HG03457 (cell line): ENCODE data around the gene TBCD.

Source experiments
- ATAC-seq: cut with Tn5 transposase; IDR thresholded peaks from one replicate; pipeline ENCODE4 v1.9.1; 2021; ENCODE audit warnings: moderate number of reproducible peaks; ENCODE audit not compliant: unreplicated experiment

The TBCD gene

DNA sequence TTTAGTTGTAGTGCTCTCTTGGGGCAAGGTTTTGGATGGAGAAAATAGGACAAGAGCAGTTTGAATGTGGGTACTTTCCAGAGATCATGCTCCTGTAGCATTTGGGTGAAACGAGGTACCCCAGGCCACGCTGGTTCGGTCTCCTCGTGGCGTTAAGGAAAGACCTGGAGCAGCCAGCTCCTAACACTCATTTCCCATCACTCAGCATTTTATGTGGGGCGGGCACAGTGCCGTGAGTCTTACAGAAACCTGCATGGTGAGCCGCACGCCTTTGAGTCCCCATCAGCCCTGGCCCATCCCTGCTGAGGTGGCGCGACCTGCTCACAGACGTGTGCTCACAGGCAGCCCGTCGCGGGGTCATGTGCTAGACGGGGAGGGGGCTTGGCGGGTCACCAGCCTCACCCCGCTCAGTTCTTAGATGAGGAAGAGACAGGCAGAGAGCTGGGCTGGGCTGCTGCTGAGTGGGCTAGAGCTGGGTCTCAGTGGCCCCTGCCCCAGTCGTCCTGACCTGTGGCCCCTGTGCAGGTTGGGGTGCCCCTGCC, 37.3 kb downstream of the TBCD start:
- no peak for ATAC-seq

DNA sequence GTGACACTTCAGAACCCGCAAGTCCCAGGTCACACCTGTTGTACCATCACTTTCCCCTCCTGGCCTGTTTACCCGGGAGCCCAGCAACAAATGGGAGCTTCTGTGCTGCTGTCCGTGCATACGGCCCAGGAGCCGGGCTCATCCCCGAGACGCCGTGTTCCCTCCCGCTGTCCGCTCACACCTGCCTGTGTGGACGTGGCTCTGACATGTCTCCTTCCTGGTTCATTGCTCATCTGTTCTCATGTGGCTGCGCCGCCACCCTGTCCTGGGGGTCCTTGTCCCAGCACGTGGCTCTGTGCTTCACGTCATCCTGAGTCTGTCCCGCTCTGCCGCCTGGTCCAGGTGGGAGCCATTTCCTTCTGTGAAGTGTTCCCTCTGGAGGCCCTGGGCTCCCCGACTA, 37.9 kb downstream of the TBCD start:
- no peak for ATAC-seq

DNA sequence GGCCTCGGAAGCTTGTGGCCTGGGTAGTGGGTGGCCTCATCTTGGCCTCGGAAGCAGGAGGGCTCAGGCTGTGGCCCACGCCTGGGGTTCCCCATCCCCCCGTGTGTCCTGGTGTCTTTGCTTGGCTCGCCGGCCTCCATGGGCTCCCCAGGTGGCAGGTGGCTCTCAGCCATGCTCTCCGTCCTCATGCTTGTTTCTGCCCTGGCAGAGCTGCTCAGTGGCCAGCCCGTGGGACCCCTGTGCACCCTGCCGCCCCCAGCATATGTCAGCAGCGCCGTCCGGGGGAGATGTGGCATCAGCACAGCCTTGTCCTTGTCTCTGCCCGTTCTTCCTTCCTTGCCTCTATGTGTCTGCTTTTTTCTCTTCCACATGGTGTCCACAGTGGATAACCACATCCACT, 38.5 kb downstream of the TBCD start:
- ATAC-seq = no peak

DNA sequence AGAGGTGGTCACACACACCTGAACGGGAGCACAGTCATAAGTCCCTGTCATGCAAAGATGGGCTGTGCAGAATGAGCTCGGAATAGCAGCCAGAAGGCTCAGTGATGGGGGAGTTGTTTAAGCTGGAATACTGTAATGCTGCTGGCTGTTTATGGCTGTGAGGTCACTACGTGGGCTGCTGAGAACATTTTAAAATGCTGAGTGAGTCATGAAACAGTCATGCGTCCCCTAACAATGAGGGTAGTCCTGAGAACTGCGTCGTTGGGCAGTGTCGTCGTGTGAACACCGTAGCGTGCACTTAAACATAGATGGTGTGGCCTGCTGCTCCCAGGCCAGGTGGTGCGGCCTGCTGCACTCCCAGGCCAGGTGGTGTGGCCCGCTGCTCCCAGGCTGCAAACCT, 39.7 kb downstream of the TBCD start:
- ATAC-seq = no peak

DNA sequence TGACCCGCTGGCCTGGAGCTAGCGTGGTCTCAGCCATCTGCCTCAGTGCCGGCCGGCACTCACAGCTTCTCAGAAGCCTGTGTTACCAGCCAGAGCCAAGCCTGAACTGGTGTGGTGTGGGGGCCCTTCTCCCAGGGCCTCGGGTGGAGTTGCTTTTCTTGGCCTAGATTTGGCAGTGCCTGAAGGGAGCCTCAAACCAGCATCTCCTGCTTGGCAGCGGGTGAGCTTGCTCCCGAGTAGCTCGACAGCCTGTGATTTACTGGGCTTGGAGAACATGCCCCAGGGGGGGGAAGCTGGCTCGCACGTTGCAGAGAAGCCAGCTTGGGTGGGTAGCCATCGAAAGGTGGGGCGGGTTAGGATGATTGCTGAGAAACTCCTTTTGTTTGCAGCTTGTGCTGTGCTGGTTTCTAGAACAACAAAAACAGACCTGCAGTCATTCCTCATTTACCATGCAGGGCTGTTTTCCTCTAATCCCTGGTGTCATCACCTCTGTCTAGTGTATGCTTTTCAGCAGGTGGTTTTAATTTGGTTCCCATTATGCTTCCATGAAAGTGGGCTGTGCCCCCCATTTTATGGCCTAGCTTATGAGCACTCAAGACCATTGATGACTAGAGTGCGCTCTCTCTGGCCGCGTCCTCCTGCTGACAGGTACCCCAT, 42.2 kb downstream of the TBCD start:
- ATAC-seq = no peak

DNA sequence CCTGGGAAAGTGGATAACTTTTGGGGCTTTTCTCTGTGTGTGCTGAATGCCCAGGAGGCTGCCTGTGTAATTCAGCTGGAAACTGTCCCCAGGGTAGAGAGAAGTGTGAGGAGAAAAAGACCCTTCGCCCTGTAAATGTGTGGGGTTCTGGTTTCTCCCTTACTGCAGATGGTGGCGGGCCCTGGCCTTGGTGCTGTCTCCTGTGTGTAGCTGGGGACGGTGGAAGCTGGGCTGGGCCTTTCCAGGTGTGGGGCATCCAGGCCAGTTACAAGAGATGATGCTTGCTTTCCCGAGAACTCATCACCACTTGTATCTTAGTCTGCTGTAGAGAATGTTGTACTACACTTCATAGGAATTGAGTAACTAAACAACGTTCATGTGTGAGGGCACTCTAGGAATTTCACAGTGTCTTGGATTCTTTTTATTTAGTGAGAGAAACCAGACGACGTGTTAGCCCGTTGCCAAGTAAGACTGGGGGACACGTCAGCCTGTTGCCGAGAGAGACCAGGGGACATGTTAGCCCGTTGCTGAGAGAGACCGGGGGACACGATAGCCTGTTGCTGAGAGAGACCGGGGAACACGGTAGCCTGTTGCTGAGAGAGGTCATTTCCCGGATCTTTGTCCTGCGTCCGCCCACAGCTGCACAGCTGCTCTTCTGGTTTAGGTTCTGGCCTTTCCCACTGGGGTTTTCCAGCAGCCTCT, 43.1 kb downstream of the TBCD start:
- ATAC-seq = no peak

DNA sequence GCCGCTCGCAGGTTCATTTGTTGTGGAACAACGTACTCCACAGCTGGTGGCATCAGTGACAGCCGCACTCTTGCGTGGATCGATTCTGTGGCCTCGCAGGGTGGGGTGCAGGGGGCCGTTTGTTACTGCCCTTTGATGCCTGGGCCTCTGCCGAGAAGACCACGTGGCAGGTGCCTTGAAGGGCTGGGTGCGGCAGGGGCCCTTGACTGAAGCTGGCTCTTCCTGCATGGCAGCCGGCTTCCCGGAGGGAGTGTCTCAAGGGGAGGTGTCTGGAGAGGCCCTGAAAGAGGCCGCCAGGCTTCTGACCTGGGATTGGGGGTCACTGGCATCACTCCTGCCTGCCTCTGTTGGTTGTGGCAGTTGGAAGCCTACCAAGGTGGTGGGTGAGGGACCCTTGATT, 43.8 kb downstream of the TBCD start:
- no peak for ATAC-seq

DNA sequence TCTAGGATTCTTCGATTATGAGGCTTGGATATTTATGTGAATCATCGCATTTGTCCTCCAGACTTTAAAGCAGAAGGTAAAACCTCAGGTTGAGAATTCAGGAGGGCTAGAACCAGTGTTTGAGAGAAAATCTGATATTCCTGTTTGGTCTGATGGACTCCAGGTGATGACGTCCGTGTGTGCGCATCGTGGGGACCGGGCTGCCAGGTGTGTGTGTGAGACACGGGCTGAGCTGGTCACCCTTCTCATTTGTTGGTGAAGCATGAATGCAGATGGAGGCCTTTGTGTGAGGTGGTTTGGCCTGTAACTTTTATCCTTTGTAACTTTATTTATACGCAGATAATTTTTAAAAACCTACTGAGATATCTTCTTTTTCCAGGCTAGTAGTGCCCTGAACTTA, 45.2 kb downstream of the TBCD start:
- no peak for ATAC-seq

DNA sequence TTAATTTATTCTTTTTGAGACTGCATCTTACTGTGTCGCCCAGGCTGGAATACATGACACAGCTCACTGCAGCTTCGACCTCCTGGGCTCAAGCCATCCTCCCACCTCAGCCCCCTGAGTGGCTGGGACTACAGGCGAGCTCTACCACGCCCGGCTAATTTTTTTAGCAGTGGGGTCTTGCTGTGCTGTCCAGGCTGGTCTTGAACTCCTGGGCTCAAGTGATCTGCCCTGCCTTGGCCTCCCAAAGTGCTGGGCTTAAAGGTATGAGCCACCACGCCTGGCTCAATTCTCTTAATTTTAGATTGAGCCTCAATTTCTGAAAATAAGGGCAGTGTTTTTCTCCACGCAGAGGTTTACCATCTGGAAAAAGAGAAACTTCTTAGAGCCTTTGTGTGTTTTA, 46.9 kb downstream of the TBCD start:
- ATAC-seq = no peak

DNA sequence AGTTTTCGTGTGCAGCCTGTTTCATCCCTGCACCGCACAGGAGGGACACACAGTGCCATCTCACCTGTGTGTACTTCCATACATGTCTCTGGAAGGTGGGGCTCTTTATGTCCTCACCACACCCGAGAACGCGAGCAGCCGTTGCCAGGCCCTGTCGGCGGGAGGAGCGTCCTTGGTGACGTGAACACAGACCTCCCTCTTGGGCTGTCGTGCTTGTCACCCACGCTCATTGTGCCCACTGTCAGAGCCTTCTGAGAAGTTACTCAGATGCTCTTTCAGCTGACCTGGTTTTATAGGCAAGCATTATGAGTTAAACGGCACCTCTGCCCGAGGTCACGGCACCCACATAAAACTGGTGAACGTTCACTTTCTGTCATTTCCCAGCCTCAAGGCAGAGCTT, 47.7 kb downstream of the TBCD start:
- ATAC-seq = no peak

DNA sequence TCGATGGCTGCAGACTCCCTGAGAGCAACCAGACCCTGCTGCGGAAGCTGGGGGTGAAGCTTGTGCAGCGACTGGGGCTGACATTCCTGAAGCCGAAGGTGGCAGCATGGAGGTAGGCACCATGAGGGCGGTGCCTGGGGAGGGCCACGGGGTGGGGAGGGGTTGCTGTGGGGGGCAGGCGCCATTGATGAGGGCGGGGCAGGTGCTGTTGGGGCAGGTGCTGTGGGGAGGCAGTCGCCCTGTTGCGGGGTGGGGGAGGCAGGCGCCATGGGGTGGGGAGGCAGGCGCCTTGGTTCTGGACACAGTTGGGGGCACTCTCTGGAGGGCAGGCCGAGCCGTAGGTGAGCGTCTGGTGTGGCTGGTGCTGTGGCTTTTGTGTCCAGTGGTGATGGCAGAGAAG, 49.0 kb downstream of the TBCD start:
- ATAC-seq = no peak

DNA sequence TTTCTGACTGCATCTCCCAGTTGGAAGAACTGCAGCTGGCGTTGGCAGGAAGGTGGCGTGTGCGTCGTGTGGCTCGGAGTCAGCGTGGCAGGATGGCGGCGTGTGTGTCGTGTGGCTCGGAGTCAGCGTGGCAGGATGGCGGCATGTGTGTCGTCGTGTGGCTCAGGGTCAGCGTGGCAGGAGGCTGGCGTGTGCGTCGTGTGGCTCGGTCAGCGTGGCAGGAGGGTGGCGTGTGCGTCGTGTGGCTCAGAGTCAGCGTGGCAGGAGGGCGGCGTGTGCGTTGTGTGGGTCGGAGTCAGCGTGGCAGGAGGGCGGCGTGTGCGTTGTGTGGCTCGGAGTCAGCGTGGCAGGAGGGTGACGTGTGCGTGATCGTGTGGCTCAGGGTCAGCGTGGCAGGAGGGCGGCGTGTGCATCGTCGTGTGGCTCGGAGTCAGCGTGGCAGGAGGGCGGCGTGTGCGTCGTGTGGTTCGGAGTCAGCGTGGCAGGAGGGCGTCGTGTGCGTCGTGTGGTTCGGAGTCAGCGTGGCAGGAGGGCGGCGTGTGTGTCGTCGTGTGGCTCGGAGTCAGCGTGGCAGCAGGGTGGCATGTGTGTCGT, 49.6 kb downstream of the TBCD start:
- no peak for ATAC-seq

DNA sequence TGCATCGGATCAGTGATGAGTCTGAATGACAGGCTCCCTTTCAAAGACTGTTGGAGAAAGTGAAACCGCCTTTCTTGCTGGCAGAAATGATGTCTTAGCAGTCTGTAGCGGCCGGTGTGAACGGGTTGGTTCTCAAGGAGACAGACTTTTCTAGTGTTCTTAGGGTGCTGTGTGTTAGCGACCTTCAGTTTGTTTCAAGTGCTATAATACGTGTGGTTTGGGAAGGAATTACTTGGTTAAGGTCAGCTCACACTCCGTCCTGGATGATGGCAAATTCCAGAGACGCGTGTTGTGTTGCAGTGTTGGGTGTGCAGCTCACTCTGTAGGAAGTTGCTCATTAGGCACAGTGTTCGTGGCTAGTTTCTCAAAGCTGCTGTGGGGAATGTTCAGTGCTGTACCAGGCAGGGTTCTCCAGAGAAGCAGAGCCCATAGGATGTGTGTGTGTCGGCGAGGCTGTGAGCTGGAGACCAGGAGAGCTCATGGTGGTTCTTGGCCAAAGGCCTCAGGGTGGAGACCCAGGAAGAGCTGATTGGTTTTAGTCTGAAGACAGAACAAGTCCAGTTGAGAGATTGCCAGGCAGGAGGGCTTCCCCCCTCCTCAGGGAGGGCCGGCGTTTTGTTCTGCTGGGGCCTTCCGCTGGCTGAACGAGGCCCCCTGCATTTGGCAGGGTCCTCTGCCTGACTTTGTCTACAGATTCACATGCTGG, 50.4 kb downstream of the TBCD start:
- no peak for ATAC-seq

DNA sequence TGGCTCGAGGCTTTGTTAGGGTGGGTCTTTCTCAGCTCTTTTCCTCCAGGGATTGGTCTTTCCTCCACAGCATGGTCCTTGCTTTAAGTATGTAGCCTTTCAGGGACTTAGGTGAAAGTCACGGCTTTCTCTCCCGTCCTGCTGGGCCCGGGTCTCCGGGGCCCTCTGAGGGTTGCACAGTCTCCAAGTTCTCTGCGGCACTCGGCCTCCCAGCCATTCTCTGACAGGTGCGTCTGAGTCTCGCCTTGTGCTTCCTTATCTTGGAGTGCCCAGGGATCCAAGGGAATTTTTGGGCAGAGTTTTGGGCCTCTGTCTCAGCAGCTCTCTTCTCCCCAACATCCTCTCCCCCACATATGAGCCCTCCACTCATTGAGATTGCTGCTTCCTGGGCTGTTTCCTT, 51.3 kb downstream of the TBCD start:
- ATAC-seq = no peak

DNA sequence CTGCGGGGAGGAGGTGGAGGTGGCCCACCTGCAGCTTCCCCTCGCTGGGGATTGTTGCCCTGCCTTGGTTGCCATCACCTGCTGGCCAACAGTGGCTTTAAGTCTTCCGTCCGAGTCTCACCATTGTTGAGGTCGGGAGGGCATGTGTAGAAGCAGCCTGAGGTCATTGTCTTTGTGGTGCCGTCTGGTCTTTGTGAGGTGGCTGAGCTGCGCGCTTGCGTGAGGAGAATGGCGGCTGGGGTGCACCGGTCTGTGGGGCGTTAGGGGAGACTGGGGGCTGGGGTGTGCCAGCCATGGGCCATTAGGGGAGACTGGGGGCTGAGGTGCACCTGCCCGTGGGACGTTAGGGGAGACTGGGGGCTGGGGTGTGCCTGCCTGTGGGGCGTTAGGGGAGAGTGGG, 51.7 kb downstream of the TBCD start:
- ATAC-seq = no peak

DNA sequence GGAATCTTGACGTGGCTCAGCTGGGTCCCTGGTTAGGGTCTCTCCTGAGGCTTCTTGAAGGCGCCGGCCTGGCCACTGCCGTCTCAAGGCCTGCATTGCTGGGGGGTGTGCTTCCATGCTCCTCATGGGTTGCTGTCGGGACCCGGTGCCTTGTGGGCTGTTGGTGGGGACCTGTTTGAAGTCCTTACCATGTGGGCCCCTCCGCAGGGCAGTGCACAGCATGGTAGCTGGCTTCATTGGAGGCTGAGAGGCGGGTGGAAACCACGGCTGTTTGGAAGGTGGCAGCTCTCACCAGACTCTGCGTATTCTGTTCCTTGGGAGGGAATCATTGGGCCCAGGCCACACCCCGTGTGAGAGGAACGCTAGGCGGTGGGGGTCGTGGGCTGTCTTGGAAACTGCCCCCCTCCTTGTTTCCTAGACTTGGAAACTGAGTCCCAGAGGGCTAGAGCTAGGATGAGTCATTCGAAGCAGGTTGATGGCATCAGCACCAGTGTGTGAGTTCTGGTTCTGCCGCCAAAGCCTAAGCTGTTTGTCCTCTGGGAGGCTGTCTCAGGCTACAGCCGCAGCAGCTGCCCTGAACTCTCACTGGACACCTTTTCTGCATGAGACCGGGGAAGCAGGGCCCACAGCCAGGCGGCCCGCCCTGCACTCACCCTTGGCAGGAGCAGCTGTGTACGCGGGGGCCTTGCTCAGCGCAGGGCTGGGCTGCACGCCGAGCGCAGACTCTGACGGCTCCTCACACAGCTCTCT, 52.8 kb downstream of the TBCD start:
- no peak for ATAC-seq

DNA sequence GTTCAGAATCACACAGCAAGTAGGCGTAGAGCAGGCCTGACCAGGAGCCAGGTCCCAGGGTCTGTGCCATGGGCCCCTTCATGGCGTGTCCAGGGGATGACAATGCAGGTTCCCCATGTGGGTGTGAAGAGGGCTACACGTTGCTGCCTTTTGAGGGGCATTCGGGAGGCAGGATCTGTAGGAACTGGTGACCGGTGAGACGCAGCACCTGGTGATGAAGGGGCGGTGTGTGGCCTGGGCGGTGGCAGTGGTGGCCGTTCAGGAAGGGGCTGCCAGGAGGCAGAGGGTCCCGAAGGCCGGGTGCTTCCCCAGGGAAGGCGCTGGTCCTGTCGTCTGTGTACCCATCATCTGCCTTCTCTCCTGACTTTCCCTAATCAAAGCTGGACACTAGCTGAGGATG, 53.4 kb downstream of the TBCD start:
- ATAC-seq = no peak

DNA sequence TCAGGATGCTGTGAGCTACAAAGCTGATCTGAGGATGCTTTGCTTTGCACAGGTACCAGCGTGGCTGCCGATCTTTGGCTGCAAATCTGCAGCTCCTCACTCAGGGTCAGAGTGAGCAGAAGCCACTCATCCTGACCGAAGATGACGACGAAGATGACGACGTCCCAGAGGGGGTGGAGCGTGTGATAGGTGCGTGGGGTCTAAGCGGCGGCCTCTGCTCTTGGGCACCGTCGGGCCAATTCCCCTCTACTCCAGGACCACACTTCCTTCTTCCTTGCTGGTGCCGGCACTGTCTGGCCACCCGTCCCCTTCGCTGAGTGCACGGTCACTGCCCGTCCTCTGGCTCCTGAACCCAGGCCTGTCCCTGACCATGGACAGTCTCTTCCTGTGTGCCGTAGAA, 54.0 kb downstream of the TBCD start:
- ATAC-seq = no peak

DNA sequence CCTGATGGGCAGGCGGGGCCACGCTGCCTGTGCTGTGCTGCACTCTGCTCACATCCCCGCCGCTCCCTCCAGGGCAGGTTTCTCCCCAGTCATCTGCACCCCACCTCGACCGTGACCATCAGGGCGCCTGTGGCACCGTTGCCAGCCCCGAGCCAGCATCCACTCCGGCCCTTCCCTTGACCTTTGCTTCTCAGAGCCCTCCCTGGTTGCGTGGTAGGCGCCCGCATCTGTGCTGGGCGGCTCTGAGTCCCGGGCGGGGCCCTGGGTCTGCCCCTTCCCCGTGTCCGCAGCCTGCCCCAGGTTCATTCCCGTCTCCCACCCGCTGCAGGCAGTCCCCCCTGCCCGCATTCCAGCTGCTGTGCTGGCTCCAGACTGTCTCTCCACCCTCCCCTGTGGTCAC, 54.8 kb downstream of the TBCD start:
- ATAC-seq = no peak

DNA sequence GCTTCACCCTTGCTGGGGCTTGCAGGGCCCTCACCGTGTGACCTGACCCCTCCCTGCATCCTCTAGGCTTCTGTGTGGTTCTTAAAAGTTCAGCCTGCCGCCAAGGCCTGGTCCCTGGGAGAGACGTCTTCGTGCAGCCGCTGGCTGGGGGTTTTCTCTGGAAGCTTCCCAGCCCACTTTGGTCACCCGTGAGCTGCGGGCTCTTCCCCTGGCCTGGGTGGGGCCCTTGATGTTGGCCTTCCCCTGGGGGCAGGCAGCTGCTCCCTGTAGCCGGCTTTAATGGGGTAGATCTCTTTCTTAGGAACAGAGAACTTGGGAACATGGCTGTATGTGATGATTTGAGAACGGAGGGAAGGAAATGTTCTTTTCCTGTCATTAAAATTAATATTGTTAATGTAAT, 55.2 kb downstream of the TBCD start:
- no peak for ATAC-seq

DNA sequence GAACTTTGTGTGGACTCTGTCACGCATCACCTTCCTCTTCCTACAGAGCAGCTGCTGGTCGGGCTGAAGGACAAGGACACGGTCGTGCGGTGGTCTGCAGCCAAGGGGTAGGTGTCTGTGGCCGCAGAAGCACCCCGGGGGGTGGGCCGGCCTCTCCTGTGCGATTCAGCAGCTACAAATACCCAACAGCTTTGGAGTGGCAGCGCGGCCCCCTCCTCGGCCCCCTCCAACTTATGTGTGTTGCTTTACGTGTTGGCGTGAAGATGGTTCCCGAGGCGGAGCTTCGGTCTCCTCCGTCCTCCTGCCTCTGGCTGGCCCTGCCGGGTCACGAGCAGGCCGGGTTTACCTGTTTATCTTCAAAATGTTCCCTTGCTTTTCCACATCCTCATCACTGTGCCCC, 55.7 kb downstream of the TBCD start:
- no peak for ATAC-seq
